Heart right ventricle (tissue), 16 donors: ENCODE measurements around the gene PIGP. TPM values are rescaled to one million over a fixed set of nuclear protein-coding genes. Genes with fewer than 3 reads are reported as not detected.
A peak's percentile ranks its signal among the peaks of the same experiment; 100 is the strongest.

Experiments used
- ATAC-seq, 8 donors: fragments of 200-7000 bp; cut with Tn5 transposase; one replicate each; pipeline ENCODE4 v1.9.1; 2020; ENCODE audit warnings: mild to moderate bottlenecking in 8 of 8, moderate library complexity in 8 of 8, moderate number of reproducible peaks in 1 of 8
- DNase-seq, 2 donors: peaks; one replicate each; pipeline ENCODE4 v3.0.0-alpha.2; 2020
- H3K27ac ChIP-seq, 10 donors: fragments of 200-600 bp; sonication (generic) in 2 of 10; one replicate each; pipeline versions ENCODE4 v1.5.0 to v1.8.0; 2020 to 2022; ENCODE audit warnings: mild to moderate bottlenecking in 3 of 10
- H3K27me3 ChIP-seq, 7 donors: fragments of 200-600 bp; one replicate each; pipeline ENCODE4 v1.8.0; 2021 to 2022; ENCODE audit warnings: mild to moderate bottlenecking in 2 of 7
- H3K36me3 ChIP-seq, 9 donors: fragments of 200-600 bp; sonication (generic) in 1 of 9; one replicate each; pipeline versions ENCODE4 v1.5.0 to v1.8.0; 2020 to 2022; ENCODE audit warnings: mild to moderate bottlenecking in 2 of 9
- H3K4me1 ChIP-seq, 9 donors: fragments of 200-600 bp; sonication (generic) in 1 of 9; one replicate each; pipeline versions ENCODE4 v1.5.0 to v1.8.0; 2020 to 2022; ENCODE audit warnings: mild to moderate bottlenecking in 4 of 9
- H3K4me3 ChIP-seq, 10 donors: fragments of 200-600 bp; sonication (generic) in 2 of 10; one replicate each; pipeline versions ENCODE4 v1.5.0 to v1.8.0; 2020 to 2022; ENCODE audit warnings: mild to moderate bottlenecking in 7 of 10, moderate library complexity in 2 of 10
- H3K9me3 ChIP-seq, 11 donors: fragments of 200-600 bp in 10 of 11; sonication (generic) in 2 of 11; one replicate each; pipeline versions ENCODE4 v1.5.0 to v1.8.0; 2013 to 2022; ENCODE audit warnings: mild to moderate bottlenecking in 2 of 11, control low read depth in 1 of 11, moderate library complexity in 1 of 11
- WGBS, 2 donors: extraction: QIAGEN DNeasy Blood & Tissue Kit; methylation state at CpG; one replicate each; pipeline ENCODE4 v1.1.7; 2013; ENCODE audit warnings: inconsistent platforms in 1 of 2; 5-methylcytosine and 5-hydroxymethylcytosine counted together
- intact Hi-C, 10 donors: fragments of 100-400 bp; cut with DNase I; formaldehyde crosslinking; loops; one replicate each; pipeline versions ENCODE4 v1.11.1 to v1.14.2; 2022
- polyA plus RNA-seq, 2 donors: library from polyadenylated mRNA; stranded (reverse); fragments of 200-250 nt; gene quantifications; one replicate each; pipeline ENCODE4 v1.2.3, GENCODE V29; 2013
- total RNA-seq, 10 donors: library from RNA; stranded (reverse); fragmentation: NEBNext Ultra II Directional in 3 of 10; extraction: Animal tissue kit (Norgen Biotek cat#: 25700) in 3 of 10; gene quantifications; one replicate each; pipeline versions ENCODE4 v1.2.1 to v1.2.4, GENCODE V29; 2021 to 2023
- TF ChIP-seq, protein P1 (sequence below), 9 donors: fragments of 200-600 bp; sonication (generic) in 2 of 9; IDR thresholded peaks; one replicate each; pipeline versions ENCODE4 v1.5.0 to v1.8.0; 2021 to 2022; ENCODE audit warnings: antibody characterized with exemption in 9 of 9, mild to moderate bottlenecking in 5 of 9, moderate library complexity in 1 of 9
- donor health status: Arrhythmogenic right ventricular cardiomyopathy.
- donor health status: ischemic (EF 13 %, LVEDD 7.1; RV severe dilation, severe dysfunction).
- donor health status: healthy with polysubstance abuse.
- donor health status: DM: no; HTN: yes; CAD: no.
- donor health status: DM: no; HTN: no; CAD: no.
- donor health status: ischemic (EF 25% LVEDD 6.9; RV normal size, moderate dysfunction).
- donor health status: ischemic (EF 25% LVEDD 5.7; RV mildly dilated, moderate dysfunction).
- donor health status: healthy.
- donor health status: DM: yes; HTN: yes; CAD: no.
- donor health status: Ischemic cardiomyopathy.
- donor health status: ischemic (EF 35%, LVEDD 5.7; RV mildly dilated, moderate dysfunction).
- donor health status: nonischemic (EF 11% LVEDD 7.7; RV severe dilation, severe dysfunction).
- donor health status: DM: yes; HTN: yes; CAD: no.
- donor health status: PGD.
- donor health status: ischemic (EF 29% LVEDD 5.4; RV normal size, mild dysfunction).
- donor health status: nonischemic (EF 23%, LVEDD 6.1; RV moderate dilation, normal function).

The PIGP gene
- total and polyA plus RNA-seq, 12 donors: 24.5 to 41.8 (median 37.7) TPM

DNA sequence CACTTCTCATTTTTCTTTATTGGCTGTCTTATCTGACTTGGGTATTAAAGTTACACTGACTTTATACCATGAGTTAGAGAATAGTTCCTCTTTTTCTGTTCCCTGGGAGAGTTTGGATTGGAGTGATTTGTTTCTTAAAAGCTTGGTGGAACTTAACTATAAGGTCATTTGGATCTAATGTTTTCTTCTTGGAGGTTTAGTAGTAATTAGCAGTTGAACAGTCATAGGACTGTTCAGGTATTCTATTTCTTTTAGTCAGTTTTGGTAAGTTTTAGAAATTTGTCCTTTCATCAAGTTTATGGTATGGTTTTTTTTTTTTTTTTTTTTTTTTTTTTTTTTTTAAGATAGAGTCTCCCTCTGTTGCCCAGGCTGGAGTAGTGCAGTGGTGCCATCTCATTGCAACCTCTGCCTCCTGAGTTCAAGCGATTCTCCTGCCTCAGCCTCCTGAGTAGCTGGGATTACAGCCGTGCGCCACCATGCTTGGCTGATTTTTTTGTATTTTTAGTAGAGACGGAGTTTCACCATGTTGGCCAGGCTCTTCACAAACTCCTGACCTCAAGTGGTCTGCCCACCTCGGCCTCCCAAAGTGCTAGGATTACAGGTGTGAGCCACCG is 6.4 kb upstream of the PIGP start:
- no peak overlapping the region for H3K27ac ChIP-seq

DNA sequence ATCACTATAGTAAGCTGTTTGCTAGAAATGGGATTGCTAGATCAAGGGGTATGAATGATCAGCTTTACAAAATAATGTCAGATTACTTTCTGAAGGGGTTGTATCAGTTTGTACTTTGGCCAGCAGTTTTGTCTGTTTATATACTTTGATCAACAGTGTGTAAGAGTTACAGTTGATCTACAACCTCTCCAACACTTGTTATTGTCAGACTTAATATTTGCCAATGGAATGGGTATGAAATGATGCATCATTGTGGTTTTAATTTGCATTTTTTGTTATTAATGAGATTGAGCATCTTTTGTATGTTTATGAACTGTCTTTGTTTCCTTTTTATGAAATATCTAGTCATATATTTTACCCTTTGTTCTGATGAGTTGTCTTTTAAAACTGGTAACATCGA is 4.5 kb upstream of the PIGP start:
- peaks cover 0 to 36% (median 19%) of the 10 kb centered on the region in 9 donors for H3K4me1 ChIP-seq
- H3K36me3 ChIP-seq: no peaks in the 10 kb centered on the region
- 97% methylated on average over 1 of the region's 1 CpG for WGBS, 2 donors
- no peak overlapping the region for H3K4me3 ChIP-seq
- peaks cover 0 to 17% (median 4%) of the 10 kb centered on the region in 11 donors for H3K9me3 ChIP-seq
- TF ChIP-seq, protein P1, sequence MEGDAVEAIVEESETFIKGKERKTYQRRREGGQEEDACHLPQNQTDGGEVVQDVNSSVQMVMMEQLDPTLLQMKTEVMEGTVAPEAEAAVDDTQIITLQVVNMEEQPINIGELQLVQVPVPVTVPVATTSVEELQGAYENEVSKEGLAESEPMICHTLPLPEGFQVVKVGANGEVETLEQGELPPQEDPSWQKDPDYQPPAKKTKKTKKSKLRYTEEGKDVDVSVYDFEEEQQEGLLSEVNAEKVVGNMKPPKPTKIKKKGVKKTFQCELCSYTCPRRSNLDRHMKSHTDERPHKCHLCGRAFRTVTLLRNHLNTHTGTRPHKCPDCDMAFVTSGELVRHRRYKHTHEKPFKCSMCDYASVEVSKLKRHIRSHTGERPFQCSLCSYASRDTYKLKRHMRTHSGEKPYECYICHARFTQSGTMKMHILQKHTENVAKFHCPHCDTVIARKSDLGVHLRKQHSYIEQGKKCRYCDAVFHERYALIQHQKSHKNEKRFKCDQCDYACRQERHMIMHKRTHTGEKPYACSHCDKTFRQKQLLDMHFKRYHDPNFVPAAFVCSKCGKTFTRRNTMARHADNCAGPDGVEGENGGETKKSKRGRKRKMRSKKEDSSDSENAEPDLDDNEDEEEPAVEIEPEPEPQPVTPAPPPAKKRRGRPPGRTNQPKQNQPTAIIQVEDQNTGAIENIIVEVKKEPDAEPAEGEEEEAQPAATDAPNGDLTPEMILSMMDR (IDR thresholded peaks at IDR 0.05): no peak
- no peak for DNase-seq
- intact Hi-C loops: loop anchor here in 5 of 10 donors (10.0 kb wide), 4 partner anchors 83 to 487 kb away; partner anchors contain the start of gene HLCS (in 1 of the 5)
- H3K27me3 ChIP-seq: no peaks in the 10 kb centered on the region
- no peak overlapping the region for H3K27ac ChIP-seq
- ATAC-seq: no peak

More for the DNA sequence above, 6.4 kb upstream of the PIGP start:
- ATAC-seq: no peak
- Histone ChIP-seq H3K9me3 (peaks cover 0 to 17% (median 4%) of the 10 kb centered on the region in 11 donors), H3K27me3 (no peaks in the 10 kb centered on the region), H3K4me3 (no peak overlapping the region), H3K4me1 (peaks cover 4 to 41% (median 30%) of the 10 kb centered on the region in 9 donors), H3K36me3 (no peaks in the 10 kb centered on the region)
- intact Hi-C loops: loop anchor here in 5 of 10 donors (10.0 kb wide), 4 partner anchors 85 to 485 kb away; partner anchors contain the start of gene HLCS (in 1 of the 5)
- no peak for DNase-seq
- TF ChIP-seq, protein P1 (IDR thresholded peaks at IDR 0.05): peak in 2 of 9 donors; percentile 16 to 45
- 64 to 84% methylated on average over 6 of the region's 6 CpGs for WGBS, 2 donors

DNA sequence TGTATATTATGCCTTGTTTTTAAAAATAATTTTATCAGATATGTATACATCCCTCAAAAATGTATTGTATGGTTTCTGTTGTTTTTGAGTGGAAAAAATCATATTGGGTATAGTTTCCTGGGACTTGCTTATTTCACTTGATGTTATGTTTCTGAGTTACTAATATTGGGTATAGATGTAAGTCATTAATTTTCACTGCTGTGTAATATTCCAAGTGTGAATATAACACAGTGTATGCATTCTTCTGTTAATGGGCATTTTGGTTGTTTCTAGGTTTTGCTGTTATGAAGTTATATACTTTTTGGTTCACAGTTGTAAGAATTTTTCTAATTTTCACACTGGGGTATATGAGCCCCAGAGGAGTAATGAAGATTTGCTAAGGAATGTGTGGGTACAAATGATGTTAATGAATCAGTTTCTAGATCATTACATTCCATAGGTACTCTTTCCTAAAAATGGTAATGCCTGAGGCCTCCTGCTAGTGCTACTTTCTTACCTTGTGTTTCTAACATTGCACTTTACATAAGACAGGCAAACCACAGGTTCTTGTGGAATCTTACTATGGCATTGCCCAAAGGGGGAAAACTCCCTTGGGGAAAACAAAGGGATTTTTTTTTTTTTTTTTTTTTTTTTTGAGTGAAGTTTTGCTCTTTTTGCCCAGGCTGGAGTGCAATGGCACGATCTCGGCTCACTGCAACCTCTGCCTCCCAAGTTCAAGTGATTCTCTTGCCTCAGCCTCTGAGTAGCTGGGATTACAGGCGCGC is 3.4 kb upstream of the PIGP start:
- H3K4me1 ChIP-seq: peaks cover 0 to 46% (median 23%) of the 10 kb centered on the region in 9 donors
- H3K9me3 ChIP-seq: peaks cover 0 to 17% (median 4%) of the 10 kb centered on the region in 11 donors
- ATAC-seq: no peak
- WGBS, 2 donors: 99 to 100% methylated on average over 4 of the region's 4 CpGs
- DNase-seq: no peak
- H3K27me3 ChIP-seq: no peaks in the 10 kb centered on the region
- no peaks in the 10 kb centered on the region for H3K36me3 ChIP-seq
- intact Hi-C loops: loop anchor here in 5 of 10 donors (10.0 kb wide), 4 partner anchors 81 to 489 kb away; partner anchors contain the start of gene HLCS (in 1 of the 5)
- H3K4me3 ChIP-seq: no peak overlapping the region
- H3K27ac ChIP-seq: no peak overlapping the region
- TF ChIP-seq, protein P1 (IDR thresholded peaks at IDR 0.05): no peak

DNA sequence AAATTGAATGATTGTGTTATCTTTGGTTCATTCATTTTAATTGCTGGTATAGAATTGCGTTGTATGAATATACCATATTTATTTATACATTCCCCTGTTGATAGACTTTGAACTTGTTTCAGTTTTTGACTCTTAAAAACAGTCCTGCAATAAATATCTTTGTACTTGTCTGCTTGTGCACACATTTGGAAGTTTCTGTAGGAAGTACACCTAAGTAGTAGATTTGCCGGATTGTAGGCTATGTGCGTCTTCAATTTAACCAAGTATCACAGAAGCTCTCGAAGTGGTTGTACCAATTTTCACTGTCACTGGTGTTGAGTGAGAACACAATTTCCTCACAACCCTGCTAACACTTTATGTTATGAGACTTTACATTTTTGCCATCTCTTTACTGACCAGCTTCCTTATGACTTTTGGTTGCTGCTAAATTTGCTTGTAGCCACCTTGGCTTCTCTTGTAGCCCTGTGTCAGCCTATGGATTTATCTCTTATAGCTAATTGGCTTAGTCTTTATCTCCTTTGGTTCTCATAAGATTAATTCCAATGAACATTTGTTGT is 2.4 kb upstream of the PIGP start:
- WGBS, 2 donors: 91 to 92% methylated on average over 4 of the region's 4 CpGs
- intact Hi-C loops: loop anchor here in 5 of 10 donors (10.0 kb wide), 4 partner anchors 80 to 490 kb away; partner anchors contain the start of gene HLCS (in 1 of the 5)
- Histone ChIP-seq H3K27me3 (no peaks in the 10 kb centered on the region), H3K36me3 (peaks cover 0 to 7% (median 0%) of the 10 kb centered on the region in 9 donors), H3K27ac (no peak overlapping the region), H3K4me3 (no peak overlapping the region), H3K9me3 (peaks cover 0 to 17% (median 4%) of the 10 kb centered on the region in 11 donors), H3K4me1 (peaks cover 0 to 42% (median 23%) of the 10 kb centered on the region in 9 donors)
- ATAC-seq (no peak), DNase-seq (no peak)
- TF ChIP-seq, protein P1 (IDR thresholded peaks at IDR 0.05): no peak
